Small intestine (tissue), 7 donors: ENCODE data around the gene IFT81. TPM values are rescaled to one million over a fixed set of nuclear protein-coding genes. Genes with fewer than 3 reads are reported as not detected.
"Not testable (repeated sequence)": the region's sequence is repeated elsewhere in the genome, so short reads cannot be mapped to it uniquely, and the experiment has no call there.

Experiments used
- DNase-seq, 2 donors: peaks; one replicate each; pipeline versions ENCODE4 v3.0.0 to v3.0.0-alpha.2; 2013
- FAIRE-seq: peaks from 2 replicates; lab custom pipeline; 2012; peaks lifted over from hg19 to GRCh38; lab: Jason Lieb, UNC
- H3K27ac ChIP-seq, 3 donors: one replicate each; pipeline ENCODE4 v1.5.1; 2013; ENCODE audit warnings: low read length in 2 of 3, mild to moderate bottlenecking in 2 of 3, control low read depth in 1 of 3, inconsistent platforms in 1 of 3, low read depth in 1 of 3, moderate library complexity in 1 of 3
- H3K27me3 ChIP-seq, 3 donors: one replicate each; pipeline ENCODE4 v1.6.1; 2013; ENCODE audit warnings: low read length in 3 of 3, inconsistent platforms in 1 of 3; ENCODE audit not compliant: control insufficient read depth in 3 of 3, insufficient read depth in 3 of 3
- H3K36me3 ChIP-seq, 3 donors: one replicate each; pipeline ENCODE4 v1.6.1; 2013; ENCODE audit warnings: low read length in 3 of 3, inconsistent platforms in 1 of 3, low read depth in 1 of 3, mild to moderate bottlenecking in 1 of 3, moderate library complexity in 1 of 3; ENCODE audit not compliant: control insufficient read depth in 3 of 3, insufficient read depth in 2 of 3
- H3K4me1 ChIP-seq, 3 donors: one replicate each; pipeline ENCODE4 v1.6.1; 2013; ENCODE audit warnings: low read length in 2 of 3, inconsistent platforms in 1 of 3, low read depth in 1 of 3, mild to moderate bottlenecking in 1 of 3, moderate library complexity in 1 of 3; ENCODE audit not compliant: control insufficient read depth in 3 of 3, insufficient read depth in 2 of 3
- H3K4me3 ChIP-seq, 3 donors: one replicate each; pipeline ENCODE4 v1.5.1; 2013; ENCODE audit warnings: low read length in 3 of 3, control low read depth in 1 of 3, inconsistent platforms in 1 of 3, low read depth in 1 of 3, mild to moderate bottlenecking in 1 of 3, moderate library complexity in 1 of 3
- H3K9me3 ChIP-seq, 2 donors: one replicate each; pipeline ENCODE4 v1.6.1; 2013; ENCODE audit warnings: low read depth in 1 of 2, low read length in 1 of 2; ENCODE audit not compliant: control insufficient read depth in 2 of 2, insufficient read depth in 1 of 2
- WGBS, 3 donors: extraction: QIAGEN DNeasy Blood & Tissue Kit; methylation state at CpG; one replicate each; pipeline ENCODE4 v1.1.7; 2013; 5-methylcytosine and 5-hydroxymethylcytosine counted together
- polyA plus RNA-seq, 4 donors: library from polyadenylated mRNA; stranded (reverse) in 3 of 4; unstranded in 1 of 4; fragments of 200-250 nt in 3 of 4; fragments of 120-200 nt in 1 of 4; gene quantifications; one replicate each; pipeline versions ENCODE4 v1.2.1 to v1.2.3, GENCODE V29; 2013
- donor health status: healthy with polysubstance abuse.
- donor health status: control.
- donor health status: control.
- donor health status: Bipolar disorder and iron deficiency.
- donor health status: healthy.

IFT81 gene
- polyA plus RNA-seq, 4 donors, result 0.54 to 10.2 (median 2.6) TPM

GRCh38 chr12:110252716-110253115, 128.6 kb downstream of the IFT81 start:
- no peak overlapping the region for H3K4me3 ChIP-seq
- DNase-seq, result no peak
- no peaks in the 10 kb centered on the region for H3K36me3 ChIP-seq
- WGBS, 3 donors, result 66 to 83% (median 82%) methylated on average over 9 of the region's 9 CpGs
- peaks cover 14 to 43% (median 21%) of the 10 kb centered on the region in 3 donors for H3K4me1 ChIP-seq
- peak overlapping the region; percentile 7 to 40 (median 24) for H3K27ac ChIP-seq
- no peak for FAIRE-seq
- H3K27me3 ChIP-seq, result no peaks in the 10 kb centered on the region
- H3K9me3 ChIP-seq, result no peaks in the 10 kb centered on the region

GRCh38 chr12:110253176-110253575, 129.0 kb downstream of the IFT81 start:
- FAIRE-seq, result no peak

GRCh38 chr12:110254971-110255540, 130.9 kb downstream of the IFT81 start:
- Histone ChIP-seq H3K9me3 (no peaks in the 10 kb centered on the region), H3K27ac (no peak overlapping the region), H3K4me3 (no peak overlapping the region), H3K4me1 (peaks cover 5 to 19% (median 7%) of the 10 kb centered on the region in 3 donors), H3K36me3 (no peaks in the 10 kb centered on the region), H3K27me3 (no peaks in the 10 kb centered on the region)
- no peak for FAIRE-seq
- DNase-seq, result peak; percentile 49 to 80
- 21 to 66% (median 48%) methylated on average over 6 of the region's 6 CpGs for WGBS, 3 donors

More at GRCh38 chr12:110253176-110253575, 129.0 kb downstream of the IFT81 start:
- peak; percentile 60 to 71 for DNase-seq
- no peak overlapping the region for H3K4me3 ChIP-seq
- WGBS, 3 donors, result 11 to 31% (median 25%) methylated on average over 9 of the region's 9 CpGs
- H3K27me3 ChIP-seq, result no peaks in the 10 kb centered on the region
- H3K9me3 ChIP-seq, result no peaks in the 10 kb centered on the region
- peaks cover 14 to 38% (median 19%) of the 10 kb centered on the region in 3 donors for H3K4me1 ChIP-seq
- peak overlapping the region in 2 of 3 donors; percentile 44 to 49 for H3K27ac ChIP-seq
- no peaks in the 10 kb centered on the region for H3K36me3 ChIP-seq

- not testable (repeated sequence) for H3K9me3 ChIP-seq, H3K36me3 ChIP-seq, H3K27me3 ChIP-seq, FAIRE-seq, H3K27ac ChIP-seq, H3K4me3 ChIP-seq, DNase-seq
- 90 to 94% (median 92%) methylated on average over 10 to 11 of the region's 11 CpGs for WGBS, 3 donors
- peaks cover 0 to 11% (median 2%) of the 10 kb centered on the region in 3 donors for H3K4me1 ChIP-seq
Measured at GRCh38 chr12:110255890-110256456, 131.8 kb downstream of the IFT81 start.

GRCh38 chr12:110256780-110257431, 132.7 kb downstream of the IFT81 start:
- H3K4me1 ChIP-seq, result peaks cover 0 to 11% (median 2%) of the 10 kb centered on the region in 3 donors
- DNase-seq, result peak; percentile 66 to 69
- H3K9me3 ChIP-seq, result no peaks in the 10 kb centered on the region
- no peaks in the 10 kb centered on the region for H3K36me3 ChIP-seq
- no peak for FAIRE-seq
- no peaks in the 10 kb centered on the region for H3K27me3 ChIP-seq
- WGBS, 3 donors, result 31 to 45% (median 42%) methylated on average over 12 of the region's 12 CpGs
- H3K4me3 ChIP-seq, result no peak overlapping the region
- peak overlapping the region; percentile 30 to 63 (median 53) for H3K27ac ChIP-seq

- H3K27ac ChIP-seq, result no peak overlapping the region
- H3K4me3 ChIP-seq, result no peak overlapping the region
- 90 to 93% (median 93%) methylated on average over 12 of the region's 12 CpGs for WGBS, 3 donors
- H3K4me1 ChIP-seq, result peaks cover 0 to 4% (median 0%) of the 10 kb centered on the region in 3 donors
- H3K9me3 ChIP-seq, result no peaks in the 10 kb centered on the region
- H3K36me3 ChIP-seq, result no peaks in the 10 kb centered on the region
- DNase-seq (no peak), FAIRE-seq (no peak)
- H3K27me3 ChIP-seq, result no peaks in the 10 kb centered on the region
Measured at GRCh38 chr12:110258466-110258865, 134.3 kb downstream of the IFT81 start.

GRCh38 chr12:110262442-110263388, 138.6 kb downstream of the IFT81 start:
- no peaks in the 10 kb centered on the region for H3K9me3 ChIP-seq
- no peak overlapping the region for H3K4me3 ChIP-seq
- peak in 1 of 2 donors; percentile 45 for DNase-seq
- no peak for FAIRE-seq
- WGBS, 3 donors, result 64 to 81% (median 73%) methylated on average over 17 of the region's 17 CpGs
- no peak overlapping the region for H3K27ac ChIP-seq
- peaks cover 0 to 2% (median 0%) of the 10 kb centered on the region in 3 donors for H3K4me1 ChIP-seq
- no peaks in the 10 kb centered on the region for H3K36me3 ChIP-seq
- H3K27me3 ChIP-seq, result no peaks in the 10 kb centered on the region
